NCI-H146 (cell line): ENCODE data around the gene MC5R.

Experiments
- DNase-seq: peaks from one replicate; lab custom pipeline; 2025; lab: John Stamatoyannopoulos, UW

MC5R gene

GRCh38 chr18:13823707-13824395 lies at the start of gene MC5R:
Gene MC5R (plus strand): TSS chr18:13824149. CDS start chr18:13825766, 1,617 bp downstream.
- peak; percentile 57 for DNase-seq

GRCh38 chr18:13775058-13775457 lies 48.9 kb upstream of the MC5R start:
- no peak for DNase-seq

DNA sequence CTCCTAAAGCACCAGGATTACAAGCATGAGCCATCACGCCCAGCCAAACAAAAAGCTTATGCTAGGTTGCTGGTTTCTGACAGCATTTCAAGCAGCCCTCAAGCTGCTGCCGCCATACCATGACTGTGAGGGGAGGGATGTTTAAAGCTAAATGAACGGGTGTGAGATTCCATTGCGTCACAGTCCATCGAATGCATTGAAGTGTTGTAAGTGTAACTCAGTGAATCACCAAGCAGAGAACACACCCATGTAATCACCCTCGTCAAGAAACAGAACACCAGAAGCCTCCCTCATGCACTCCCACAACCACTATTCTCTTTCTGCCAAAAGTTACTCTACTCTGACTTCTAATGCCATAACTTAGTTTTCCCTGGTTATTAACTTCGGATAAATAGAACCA lies 32.8 kb upstream of the MC5R start:
- no peak for DNase-seq

GRCh38 chr18:13793819-13794218 lies 30.1 kb upstream of the MC5R start:
- DNase-seq: no peak

DNA sequence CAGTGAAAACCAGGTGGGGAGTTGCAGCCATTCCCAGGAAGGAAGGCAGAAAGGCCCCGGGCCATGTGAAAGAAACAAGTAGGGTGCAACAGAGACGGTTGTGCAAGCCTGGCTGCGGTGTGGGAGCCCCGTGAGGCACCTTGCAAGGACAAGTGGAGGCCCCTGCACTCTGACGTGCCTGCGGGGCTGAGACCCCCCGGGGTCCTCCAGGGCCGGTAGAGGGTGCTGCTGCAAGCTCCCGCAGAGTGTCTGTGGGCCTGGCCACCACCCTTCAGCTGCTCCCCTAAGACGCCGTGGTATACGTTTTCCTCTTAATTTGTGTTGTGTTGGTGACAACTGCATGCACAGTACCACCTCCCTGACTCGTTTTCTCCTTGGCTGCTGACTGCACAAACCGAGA lies 27.4 kb upstream of the MC5R start:
- no peak for DNase-seq

GRCh38 chr18:13797157-13797611 lies 26.8 kb upstream of the MC5R start:
- no peak for DNase-seq

GRCh38 chr18:13799396-13799795 lies 24.6 kb upstream of the MC5R start:
- DNase-seq: no peak

DNA sequence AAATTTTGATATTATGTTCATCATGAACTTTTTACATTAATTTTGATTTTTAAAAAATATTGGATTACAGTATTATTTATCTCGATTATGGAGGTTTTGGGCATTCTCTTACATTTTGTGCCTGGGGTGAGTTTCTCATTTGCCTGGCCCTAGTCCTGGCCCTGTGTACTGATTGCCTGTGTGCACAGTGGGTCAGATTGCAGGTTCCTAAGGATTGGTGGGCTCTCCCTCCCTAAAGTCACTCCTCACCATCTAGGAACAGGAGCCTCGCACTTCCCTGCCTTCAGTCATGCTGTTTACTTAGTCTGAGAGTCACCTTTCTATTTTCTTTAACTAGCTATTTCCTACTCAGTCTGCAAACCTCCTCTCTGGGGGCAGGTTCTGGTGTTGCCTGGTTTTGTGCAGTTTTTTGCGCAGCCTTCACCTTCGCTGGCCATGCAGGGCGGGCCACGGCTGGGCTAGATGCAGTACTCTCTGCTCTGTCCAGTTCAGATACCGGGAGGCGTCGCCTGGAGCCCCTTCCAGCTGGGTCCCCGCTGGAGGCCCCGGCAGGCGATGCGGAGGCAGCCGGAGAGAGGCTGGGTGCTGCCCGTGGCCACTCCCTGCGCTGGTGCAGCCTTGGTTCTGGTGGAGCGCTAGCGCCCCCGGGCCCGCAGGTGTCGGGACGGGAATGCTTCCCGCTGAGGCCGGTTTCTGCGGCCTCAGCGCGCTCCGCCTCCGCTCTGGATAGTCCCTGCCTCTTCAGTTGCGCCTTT lies 23.3 kb upstream of the MC5R start:
- DNase-seq: peak; percentile 60

- DNase-seq: no peak
Measured at GRCh38 chr18:13801260-13801601, 22.7 kb upstream of the MC5R start.

DNA sequence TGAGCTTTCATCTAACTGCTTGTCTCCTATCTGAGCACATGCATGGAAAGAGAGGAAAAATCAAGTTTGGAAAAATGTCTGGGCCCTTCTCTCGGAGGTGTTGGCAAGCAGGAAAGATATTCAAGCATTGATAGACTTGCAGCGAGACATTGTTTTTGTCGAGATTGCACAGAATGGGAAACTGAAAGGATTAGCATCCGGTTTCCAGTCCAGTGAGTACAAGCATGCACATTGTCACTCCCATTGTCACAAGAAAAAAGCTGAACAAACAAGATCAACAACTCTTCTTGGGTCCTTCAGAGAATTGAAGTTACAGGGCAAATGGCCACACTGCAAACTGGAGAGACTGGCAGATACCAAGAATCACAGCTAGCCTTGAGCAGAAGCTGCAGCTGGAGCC lies 19.6 kb upstream of the MC5R start:
- no peak for DNase-seq

DNA sequence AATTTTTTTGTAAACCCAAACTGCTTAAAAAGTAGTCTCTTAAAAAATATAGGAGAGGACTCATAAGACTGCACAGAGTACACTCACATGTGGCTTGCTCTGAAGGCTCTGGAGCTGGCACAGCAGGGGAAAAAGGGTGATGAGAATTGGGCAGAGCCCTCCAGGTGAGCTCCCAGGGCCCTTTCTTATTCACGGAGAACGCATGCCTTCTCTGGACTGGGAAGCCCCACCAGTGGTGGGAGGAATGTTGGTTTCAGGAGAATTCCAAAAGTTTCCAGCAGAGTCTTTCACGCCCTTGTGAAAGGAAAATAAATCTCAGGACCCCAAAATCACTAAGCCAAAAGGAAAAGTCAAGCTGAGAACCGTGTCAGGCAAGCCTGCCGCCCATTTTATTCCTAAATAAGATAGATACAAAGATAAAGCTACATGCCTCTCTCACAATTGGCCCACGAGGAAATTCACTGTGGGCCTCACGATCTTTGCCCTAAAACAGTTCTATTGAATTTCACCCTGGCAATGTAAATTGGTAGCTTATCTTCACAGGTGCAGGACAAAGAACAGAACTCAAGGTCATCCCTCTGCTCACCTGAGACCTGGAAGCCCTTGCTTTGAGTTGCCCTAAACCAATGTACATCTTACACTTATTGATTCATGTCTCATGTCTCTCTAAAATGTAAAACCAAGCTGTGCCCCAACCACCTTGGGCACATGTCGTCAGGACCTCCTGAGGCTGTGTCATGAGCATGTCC lies 15.5 kb upstream of the MC5R start:
- DNase-seq: no peak

- DNase-seq: no peak
Measured at GRCh38 chr18:13809043-13809430, 14.9 kb upstream of the MC5R start.

DNA sequence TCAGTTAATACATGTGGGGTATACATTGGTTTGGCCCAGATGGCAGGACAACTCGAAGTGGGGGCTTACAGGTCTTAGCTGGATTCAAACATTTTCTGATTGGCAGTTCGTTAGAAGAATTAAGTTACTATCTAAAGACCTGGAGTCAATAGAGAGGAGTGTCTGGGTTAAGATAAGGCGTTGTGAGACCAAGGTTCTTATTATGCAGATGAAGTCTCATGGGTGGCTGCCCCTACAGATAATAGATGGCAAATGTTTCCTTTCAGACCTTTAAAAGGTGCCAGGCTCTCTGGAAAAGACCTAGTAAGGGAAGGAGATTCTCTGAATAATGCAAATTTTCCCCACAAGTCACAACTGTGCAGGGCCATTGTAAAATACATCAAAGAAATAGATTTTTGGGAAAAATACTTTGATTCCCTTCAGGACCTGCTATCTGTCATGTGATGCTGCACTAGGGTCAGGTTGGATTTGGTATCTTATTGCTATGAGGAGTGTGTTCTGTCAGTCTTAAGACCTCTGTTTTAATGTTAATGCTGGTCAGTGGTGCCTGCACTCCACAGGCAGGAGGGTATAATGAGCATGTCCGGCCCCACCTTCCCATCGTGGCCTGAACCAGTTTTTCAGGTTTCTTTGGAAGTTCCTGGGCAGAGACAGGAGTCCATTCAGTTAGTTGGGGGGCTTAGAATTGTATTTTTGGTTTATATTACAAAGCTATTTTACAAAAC lies 14.3 kb upstream of the MC5R start:
- DNase-seq: no peak

DNA sequence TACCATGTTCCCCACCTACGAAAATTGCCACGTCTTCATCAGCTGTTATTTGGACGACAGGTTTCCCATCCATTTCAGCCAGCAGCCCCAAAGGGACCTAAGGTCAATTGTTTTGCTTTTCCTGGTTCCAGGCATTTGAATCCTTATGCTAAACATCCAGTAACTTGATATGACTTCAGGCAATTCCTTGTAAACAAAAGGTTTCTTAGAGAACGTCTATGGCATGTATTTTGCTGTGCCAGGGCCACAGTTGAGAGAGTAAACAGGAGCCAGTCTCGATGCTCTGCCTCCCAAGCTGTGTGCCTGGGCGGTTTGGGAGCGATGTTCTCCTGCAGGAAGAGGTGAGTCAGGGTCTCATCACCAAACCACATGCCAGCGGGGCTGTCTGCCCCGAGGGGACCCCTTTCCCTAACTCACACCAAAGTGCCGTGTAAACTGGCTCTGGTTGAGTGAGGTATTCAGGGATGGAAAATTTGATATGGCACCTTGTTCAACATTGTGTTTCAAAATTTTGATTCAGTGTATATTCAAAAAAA lies 12.9 kb upstream of the MC5R start:
- DNase-seq: no peak

DNA sequence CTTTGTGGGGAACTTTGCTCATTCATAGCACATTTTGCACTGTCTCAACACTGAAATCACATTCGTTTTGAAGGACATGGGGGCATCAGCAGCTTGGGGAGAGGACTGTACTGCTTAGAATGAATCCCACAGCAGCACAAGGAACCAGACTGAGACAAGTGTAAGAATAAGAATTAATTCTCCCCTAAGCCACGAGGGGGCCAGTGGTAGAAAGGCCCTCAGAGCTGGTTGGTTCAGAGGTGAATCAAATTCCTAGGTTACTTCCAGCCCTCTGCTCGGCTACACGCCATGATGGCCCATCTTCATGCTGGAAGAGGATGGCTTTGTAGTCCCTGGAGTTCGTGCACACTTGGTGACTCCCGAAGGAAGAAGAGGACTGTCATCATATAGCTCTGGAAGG lies 12.0 kb upstream of the MC5R start:
- DNase-seq: no peak

GRCh38 chr18:13813271-13813849 lies 10.6 kb upstream of the MC5R start:
- DNase-seq: peak; percentile 52

DNA sequence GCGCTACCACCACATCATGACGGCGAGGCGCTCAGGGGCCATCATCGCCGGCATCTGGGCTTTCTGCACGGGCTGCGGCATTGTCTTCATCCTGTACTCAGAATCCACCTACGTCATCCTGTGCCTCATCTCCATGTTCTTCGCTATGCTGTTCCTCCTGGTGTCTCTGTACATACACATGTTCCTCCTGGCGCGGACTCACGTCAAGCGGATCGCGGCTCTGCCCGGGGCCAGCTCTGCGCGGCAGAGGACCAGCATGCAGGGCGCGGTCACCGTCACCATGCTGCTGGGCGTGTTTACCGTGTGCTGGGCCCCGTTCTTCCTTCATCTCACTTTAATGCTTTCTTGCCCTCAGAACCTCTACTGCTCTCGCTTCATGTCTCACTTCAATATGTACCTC lies 2.3 kb downstream of the MC5R start:
- DNase-seq: no peak

DNA sequence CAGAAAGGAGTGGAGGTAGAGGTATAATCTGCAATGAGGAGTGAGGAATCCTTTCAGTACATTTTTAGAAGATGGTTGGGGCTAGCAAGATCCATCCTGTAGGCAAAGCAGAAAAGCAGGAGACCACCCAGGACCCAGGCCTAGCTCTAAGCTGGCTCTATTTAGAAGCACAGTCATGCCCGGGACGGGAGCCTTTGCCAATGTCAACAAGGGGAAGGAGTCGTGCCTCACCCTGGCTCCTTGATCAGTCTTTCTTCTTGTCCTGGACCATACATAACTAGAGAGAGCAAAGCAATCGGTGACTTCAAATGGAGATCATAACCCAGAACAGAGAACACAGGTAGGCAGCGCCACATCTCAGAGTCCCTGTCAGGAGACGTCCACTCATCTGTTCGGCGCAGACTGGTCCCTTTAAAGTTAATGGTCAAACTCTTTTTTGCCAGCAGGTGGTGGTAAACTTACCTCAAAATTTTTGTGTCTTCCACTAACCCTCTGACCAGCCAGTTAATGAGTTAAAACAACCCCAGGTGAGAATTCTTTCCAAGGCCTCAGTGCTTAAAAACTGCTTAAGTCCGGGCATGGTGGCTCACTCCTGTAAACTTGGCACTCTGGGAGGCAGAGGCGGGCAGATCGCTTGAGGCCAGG lies 8.0 kb downstream of the MC5R start:
- DNase-seq: no peak

GRCh38 chr18:13834496-13835015 lies 10.6 kb downstream of the MC5R start:
- DNase-seq: no peak

DNA sequence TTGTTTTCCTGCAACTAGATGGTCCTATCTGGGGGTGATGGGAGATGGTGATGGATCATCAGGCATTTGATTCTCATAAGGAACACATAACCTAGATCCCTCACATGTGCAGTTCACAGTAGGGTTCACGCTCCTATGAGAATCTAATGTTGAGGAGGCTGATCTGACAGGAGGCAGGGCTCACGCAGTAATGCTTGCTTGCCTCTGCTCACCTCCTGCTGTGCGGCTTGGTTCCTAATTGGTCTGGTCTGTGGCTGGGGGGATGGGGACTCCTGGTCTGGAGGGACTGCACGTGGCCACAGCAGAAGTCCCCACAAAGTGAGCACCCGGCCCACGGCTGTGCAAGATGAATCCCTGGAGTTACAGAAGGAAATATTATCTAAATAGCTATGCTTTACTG lies 11.3 kb downstream of the MC5R start:
- no peak for DNase-seq

DNA sequence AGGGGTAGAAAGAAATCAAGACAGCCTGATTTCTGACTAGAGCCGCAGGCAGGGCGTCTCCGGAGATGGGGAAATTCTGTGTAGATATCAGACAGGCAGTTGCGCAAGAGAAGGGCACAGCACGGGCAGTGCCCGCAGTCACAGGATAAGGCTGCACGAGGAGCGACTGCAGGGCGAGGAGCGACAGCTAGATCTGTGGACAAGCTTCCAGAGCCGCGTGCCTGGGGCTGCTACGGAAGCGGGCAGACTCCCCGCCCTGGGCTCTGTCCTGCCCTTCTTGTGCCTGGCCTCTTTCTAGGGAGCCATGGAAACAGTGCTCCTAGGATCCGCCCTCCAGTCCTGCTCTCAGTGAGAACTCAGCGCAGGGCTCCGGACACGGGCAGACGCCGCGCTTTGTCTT lies 12.6 kb downstream of the MC5R start:
- no peak for DNase-seq
